IMR-90 (cell line): ENCODE data around the gene SF3A2. TPM values are rescaled to one million over a fixed set of nuclear protein-coding genes. Genes with fewer than 3 reads are reported as not detected.

Source experiments
- ATAC-seq: fragments of 200-7000 bp; cut with Tn5 transposase; 2 replicates; pipeline ENCODE4 v1.9.1; 2020; ENCODE audit warnings: low read depth, mild to moderate bottlenecking, moderate library complexity
- BruUV-seq: library from RNA; stranded (reverse); fragments of 400-500 nt; replicated peaks from 2 replicates; lab custom pipeline; 2021; lab: Mats Ljungman, UMichigan
- CTCF ChIA-PET: fragments of 300-600 bp; formaldehyde crosslinking; extraction: SDS; loops from one replicate; lab custom pipeline; 2021; ENCODE audit warnings: antibody characterized with exemption; lab: Yijun Ruan, JAX
- POLR2A ChIA-PET: fragments of 300-600 bp; sonication (Branson Sonifier 250); formaldehyde crosslinking; loops from one replicate; lab custom pipeline; 2022; ENCODE audit warnings: antibody characterized with exemption; ENCODE audit not compliant: unreplicated experiment; lab: Charles Lee
- DNase-seq: peaks from one replicate; pipeline ENCODE4 v3.0.0; 2013
- H2AFZ ChIP-seq: replicated peaks from 2 replicates; pipeline ENCODE3; 2013; ENCODE audit warnings: low read length, mild to moderate bottlenecking; ENCODE audit not compliant: poor library complexity
- H2AK5ac ChIP-seq: 2 replicates; pipeline ENCODE4 v1.6.1; 2013; ENCODE audit warnings: low read depth, low read length, inconsistent platforms
- H2AK9ac ChIP-seq: replicated peaks from 2 replicates; pipeline ENCODE3; 2013; ENCODE audit warnings: mild to moderate bottlenecking, low read depth, low read length, moderate library complexity; ENCODE audit not compliant: poor library complexity
- H2BK120ac ChIP-seq: 2 replicates; pipeline ENCODE4 v1.6.1; 2013; ENCODE audit warnings: low read depth, low read length, inconsistent platforms
- H2BK15ac ChIP-seq: 3 replicates; pipeline ENCODE4 v1.6.1; 2013; ENCODE audit warnings: low read depth, low read length, inconsistent platforms
- H2BK20ac ChIP-seq: 2 replicates; pipeline ENCODE4 v1.6.1; 2013; ENCODE audit warnings: low read depth, mild to moderate bottlenecking, inconsistent platforms, low read length, moderate library complexity
- H2BK5ac ChIP-seq: 2 replicates; pipeline ENCODE4 v1.6.1; 2013; ENCODE audit warnings: mild to moderate bottlenecking, low read depth, low read length, inconsistent platforms; ENCODE audit not compliant: poor library complexity, severe bottlenecking
- H3K14ac ChIP-seq: replicated peaks from 2 replicates; pipeline ENCODE4 v1.6.1; 2013; ENCODE audit warnings: low read depth, low read length, inconsistent platforms
- H3K18ac ChIP-seq: 2 replicates; pipeline ENCODE4 v1.6.1; 2013; ENCODE audit warnings: low read depth, low read length, control low read depth
- H3K23ac ChIP-seq: 2 replicates; pipeline ENCODE4 v1.6.1; 2013; ENCODE audit warnings: low read depth, low read length, inconsistent platforms
- H3K27ac ChIP-seq: 2 replicates; pipeline ENCODE4 v1.5.1; 2013; ENCODE audit warnings: mild to moderate bottlenecking, control low read depth, low read length; ENCODE audit not compliant: insufficient read depth
- H3K27me3 ChIP-seq: 2 replicates; pipeline ENCODE4 v1.6.1; 2013; ENCODE audit warnings: low read length; ENCODE audit not compliant: control insufficient read depth, insufficient read depth
- H3K36me3 ChIP-seq: 2 replicates; pipeline ENCODE4 v1.6.1; 2013; ENCODE audit warnings: low read length, mixed read lengths; ENCODE audit not compliant: control insufficient read depth, insufficient read depth
- H3K4ac ChIP-seq: 2 replicates; pipeline ENCODE4 v1.6.1; 2013; ENCODE audit warnings: low read depth, low read length, inconsistent platforms
- H3K4me1 ChIP-seq: 2 replicates; pipeline ENCODE4 v1.6.1; 2013; ENCODE audit warnings: low read length, mixed read lengths; ENCODE audit not compliant: control insufficient read depth, insufficient read depth
- H3K4me2 ChIP-seq: 2 replicates; pipeline ENCODE4 v1.6.1; 2013; ENCODE audit warnings: low read depth, mild to moderate bottlenecking, control low read depth, low read length, moderate library complexity
- H3K4me3 ChIP-seq: 2 replicates; pipeline ENCODE4 v1.5.1; 2013; ENCODE audit warnings: low read depth, mild to moderate bottlenecking, control low read depth, low read length, moderate library complexity; ENCODE audit not compliant: insufficient read depth
- H3K56ac ChIP-seq: 2 replicates; pipeline ENCODE4 v1.6.1; 2013; ENCODE audit warnings: low read length, inconsistent platforms; ENCODE audit not compliant: insufficient read depth; ENCODE audit errors: extremely low read depth
- H3K79me1 ChIP-seq, 2 experiments: 2 replicates each; pipeline ENCODE4 v1.6.1; 2013; ENCODE audit warnings: low read length in 2 of 2, inconsistent platforms in 1 of 2, low read depth in 1 of 2
- H3K9ac ChIP-seq: 2 replicates; pipeline ENCODE4 v1.6.1; 2013; ENCODE audit warnings: low read depth, low read length, control low read depth
- H3K9me1 ChIP-seq: 2 replicates; pipeline ENCODE4 v1.6.1; 2013; ENCODE audit warnings: low read length, inconsistent platforms; ENCODE audit not compliant: insufficient read depth
- H3K9me3 ChIP-seq: 2 replicates; pipeline ENCODE4 v1.6.1; 2013; ENCODE audit warnings: low read length; ENCODE audit not compliant: control insufficient read depth, insufficient read depth
- H4K20me1 ChIP-seq: 2 replicates; pipeline ENCODE4 v1.6.1; 2013; ENCODE audit warnings: low read length, inconsistent platforms; ENCODE audit not compliant: insufficient read depth
- H4K5ac ChIP-seq: 2 replicates; pipeline ENCODE4 v1.6.1; 2013; ENCODE audit warnings: mild to moderate bottlenecking, low read depth, low read length, control low read depth
- H4K8ac ChIP-seq, 2 experiments: 2 replicates each; pipeline ENCODE4 v1.6.1; 2013; ENCODE audit warnings: low read depth in 2 of 2, low read length in 2 of 2, control low read depth in 1 of 2, inconsistent platforms in 1 of 2
- H4K91ac ChIP-seq: 2 replicates; pipeline ENCODE4 v1.6.1; 2013; ENCODE audit warnings: low read depth, low read length, inconsistent platforms; ENCODE audit not compliant: insufficient read depth
- BHLHE40 ChIP-seq: fragments of 150-350 bp; IDR thresholded peaks from 2 replicates; pipeline ENCODE4 v1.6.1; 2016; ENCODE audit warnings: mild to moderate bottlenecking, low read depth, low read length
- CEBPB ChIP-seq: IDR thresholded peaks from 2 replicates; pipeline ENCODE4 v1.6.1; 2012; ENCODE audit warnings: low read depth, low read length, improper control_type of control experiment
- CHD1 ChIP-seq: IDR thresholded peaks from 2 replicates; pipeline ENCODE4 v1.6.1; 2012; ENCODE audit warnings: low read depth, low read length, improper control_type of control experiment
- FOS ChIP-seq: fragments of 150-350 bp; IDR thresholded peaks from 2 replicates; pipeline ENCODE4 v1.6.1; 2016; ENCODE audit warnings: low read depth, low read length
- MAFK ChIP-seq: IDR thresholded peaks from 2 replicates; pipeline ENCODE4 v1.6.1; 2012; ENCODE audit warnings: low read depth, low read length, improper control_type of control experiment
- MXI1 ChIP-seq: IDR thresholded peaks from 2 replicates; pipeline ENCODE4 v1.6.1; 2012; ENCODE audit warnings: low read depth, mild to moderate bottlenecking, low read length, moderate library complexity, borderline replicate concordance
- NFE2L2 ChIP-seq: fragments of 150-350 bp; IDR thresholded peaks from 2 replicates; pipeline ENCODE4 v1.6.1; 2016; ENCODE audit warnings: low read depth, mild to moderate bottlenecking, low read length
- POLR2A ChIP-seq: IDR thresholded peaks from 2 replicates; pipeline ENCODE4 v1.6.1; 2012; ENCODE audit warnings: mild to moderate bottlenecking, low read depth, low read length
- RCOR1 ChIP-seq: IDR thresholded peaks from 2 replicates; pipeline ENCODE4 v1.6.1; 2012; ENCODE audit warnings: mild to moderate bottlenecking, low read length, improper control_type of control experiment; ENCODE audit not compliant: insufficient replicate concordance
- SMC3 ChIP-seq: fragments of 150-350 bp; IDR thresholded peaks from 2 replicates; pipeline ENCODE4 v1.6.1; 2016; ENCODE audit warnings: low read depth, mild to moderate bottlenecking, antibody characterized with exemption, low read length, moderate library complexity
- WGBS, 2 experiments: methylation state at CpG; one replicate each; pipeline versions ENCODE4 v1.1.5 to v1.1.7; 2013; ENCODE audit warnings: missing lambda C conversion rate in 2 of 2; ENCODE audit not compliant: insufficient read length in 1 of 2; ENCODE audit errors: extremely low coverage in 2 of 2; 5-methylcytosine and 5-hydroxymethylcytosine counted together
- dilution Hi-C: fragments of 300-500 bp; cut with HindIII; formaldehyde crosslinking; loops from one replicate; pipeline ENCODE4 v1.14.3; 2018; ENCODE audit warnings: low sequenced_read_pairs; ENCODE audit not compliant: unreplicated experiment
- in situ Hi-C: fragments of 300-500 bp; cut with MboI; formaldehyde crosslinking; loops from 3 replicates; pipeline ENCODE4 v1.14.3; 2019; ENCODE audit warnings: low sequenced_read_pairs, inconsistent platforms, mixed read lengths
- intact Hi-C: fragments of 100-400 bp; cut with micrococcal nuclease; formaldehyde crosslinking; loops from 2 replicates; pipeline ENCODE4 v1.10.0; 2022
- polyA plus RNA-seq, 3 experiments: library from polyadenylated mRNA; depleted of rRNA; stranded (reverse); fragments of >200 nt; gene quantifications; 2 replicates each; pipeline ENCODE4 v1.2.3, GENCODE V29; 2012; ENCODE audit warnings: low replicate concordance in 1 of 3
- total RNA-seq: library from RNA; depleted of rRNA; stranded (reverse); fragments of >200 nt; gene quantifications from 2 replicates; pipeline ENCODE4 v1.2.3, GENCODE V29; 2012
- TF ChIP-seq, protein P1 (sequence below): fragments of 150-350 bp; IDR thresholded peaks from 2 replicates; pipeline ENCODE4 v1.6.1; 2017; ENCODE audit warnings: mild to moderate bottlenecking, antibody characterized with exemption, low read length, low read depth
- TF ChIP-seq, protein P2 (sequence below): conservative IDR thresholded peaks from 2 replicates; pipeline ENCODE4 v1.5.1; 2012; ENCODE audit warnings: mild to moderate bottlenecking, low read depth, low read length, improper control_type of control experiment

SF3A2 gene
- total and polyA plus RNA-seq, 2 of the 4 experiments (the other 2 are of a cell fraction), result 4.8 to 34.5 TPM

DNA sequence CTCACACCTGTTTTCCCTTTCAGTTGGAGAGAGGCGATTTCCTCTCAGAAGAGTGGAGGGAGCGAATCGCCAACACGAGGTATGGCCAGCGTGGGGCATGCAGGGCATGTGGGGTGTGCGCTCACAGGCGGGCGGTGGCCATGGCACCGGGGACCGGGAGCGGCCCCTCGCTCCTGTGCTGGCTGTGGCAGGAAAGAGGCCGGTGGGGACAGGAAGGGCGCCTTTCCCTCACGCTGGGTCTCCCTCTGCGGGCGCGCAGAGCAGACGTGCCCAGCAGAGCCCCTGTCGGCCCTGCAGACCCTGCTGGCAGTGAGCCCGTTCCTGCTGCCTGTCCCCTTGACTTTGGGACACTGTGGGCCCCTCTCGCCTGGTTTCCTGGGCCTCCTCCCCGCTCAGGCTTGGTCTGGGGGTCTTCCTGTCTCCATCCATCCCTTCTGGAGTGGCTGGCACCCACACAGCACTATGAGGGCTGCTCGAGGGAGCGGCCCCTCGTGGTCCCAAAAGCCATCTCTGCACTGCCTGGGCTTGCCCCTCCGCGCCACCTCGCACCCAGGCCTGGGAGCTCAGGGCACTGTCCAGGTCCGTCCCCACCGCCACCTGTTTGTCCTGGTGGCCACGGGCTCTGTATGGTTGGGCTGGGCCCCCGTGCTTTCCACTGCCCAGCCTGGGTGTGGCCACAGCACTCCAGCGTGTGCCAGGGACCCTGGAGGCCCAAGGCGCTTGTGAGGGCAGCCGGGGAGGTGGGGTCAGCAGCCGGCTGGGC is 36.6 kb upstream of the SF3A2 start:
- Histone ChIP-seq H3K4me3 (no peak overlapping the region), H3K18ac (no peak overlapping the region), H3K27ac (no peak overlapping the region), H4K20me1 (peaks cover 44% of the 10 kb centered on the region), H3K4me2 (no peak overlapping the region), H4K8ac (no peak overlapping the region), H3K27me3 (no peaks in the 10 kb centered on the region), H3K4ac (no peak overlapping the region), H2BK20ac (no peak overlapping the region), H3K9me3 (no peaks in the 10 kb centered on the region), H2BK120ac (no peak overlapping the region), H3K9ac (no peak overlapping the region), H2AFZ (no peak overlapping the region), H3K9me1 (peaks cover 11% of the 10 kb centered on the region), H3K23ac (no peak overlapping the region), H2AK5ac (no peak overlapping the region), H3K14ac (no peak overlapping the region), H4K91ac (no peak overlapping the region), H4K5ac (no peak overlapping the region), H2BK5ac (no peak overlapping the region), H3K4me1 (peaks cover 2% of the 10 kb centered on the region; the same call in 1 of the 2 replicates), H2BK15ac (no peak overlapping the region), H3K79me1 (peaks cover 22 to 88% of the 10 kb centered on the region in 2 experiments), H2AK9ac (no peak overlapping the region), H3K56ac (no peak overlapping the region), H3K36me3 (peaks cover 52% of the 10 kb centered on the region)
- BruUV-seq, result no TSS peak
- dilution Hi-C loops, result no loop called here
- in situ Hi-C loops, result no loop called here
- intact Hi-C loops, result no loop called here
- DNase-seq, result no peak
- TF ChIP-seq BHLHE40 (no peak), FOS (no peak), CHD1 (no peak), MXI1 (no peak), RCOR1 (no peak), POLR2A (no peak), NFE2L2 (no peak), MAFK (no peak), CEBPB (no peak), SMC3 (no peak)
- TF ChIP-seq, protein P1, sequence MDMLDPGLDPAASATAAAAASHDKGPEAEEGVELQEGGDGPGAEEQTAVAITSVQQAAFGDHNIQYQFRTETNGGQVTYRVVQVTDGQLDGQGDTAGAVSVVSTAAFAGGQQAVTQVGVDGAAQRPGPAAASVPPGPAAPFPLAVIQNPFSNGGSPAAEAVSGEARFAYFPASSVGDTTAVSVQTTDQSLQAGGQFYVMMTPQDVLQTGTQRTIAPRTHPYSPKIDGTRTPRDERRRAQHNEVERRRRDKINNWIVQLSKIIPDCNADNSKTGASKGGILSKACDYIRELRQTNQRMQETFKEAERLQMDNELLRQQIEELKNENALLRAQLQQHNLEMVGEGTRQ, result no peak
- TF ChIP-seq, protein P2, sequence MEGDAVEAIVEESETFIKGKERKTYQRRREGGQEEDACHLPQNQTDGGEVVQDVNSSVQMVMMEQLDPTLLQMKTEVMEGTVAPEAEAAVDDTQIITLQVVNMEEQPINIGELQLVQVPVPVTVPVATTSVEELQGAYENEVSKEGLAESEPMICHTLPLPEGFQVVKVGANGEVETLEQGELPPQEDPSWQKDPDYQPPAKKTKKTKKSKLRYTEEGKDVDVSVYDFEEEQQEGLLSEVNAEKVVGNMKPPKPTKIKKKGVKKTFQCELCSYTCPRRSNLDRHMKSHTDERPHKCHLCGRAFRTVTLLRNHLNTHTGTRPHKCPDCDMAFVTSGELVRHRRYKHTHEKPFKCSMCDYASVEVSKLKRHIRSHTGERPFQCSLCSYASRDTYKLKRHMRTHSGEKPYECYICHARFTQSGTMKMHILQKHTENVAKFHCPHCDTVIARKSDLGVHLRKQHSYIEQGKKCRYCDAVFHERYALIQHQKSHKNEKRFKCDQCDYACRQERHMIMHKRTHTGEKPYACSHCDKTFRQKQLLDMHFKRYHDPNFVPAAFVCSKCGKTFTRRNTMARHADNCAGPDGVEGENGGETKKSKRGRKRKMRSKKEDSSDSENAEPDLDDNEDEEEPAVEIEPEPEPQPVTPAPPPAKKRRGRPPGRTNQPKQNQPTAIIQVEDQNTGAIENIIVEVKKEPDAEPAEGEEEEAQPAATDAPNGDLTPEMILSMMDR, result no peak
- ChIA-PET CTCF (no interaction called here), POLR2A (no interaction called here)
- 97% methylated on average over 23 of the region's 37 CpGs; no CpG with 5 or more reads in 1 of the 2 experiments for WGBS, 2 experiments
- ATAC-seq, result no peak
